Gastroesophageal sphincter (tissue), 4 donors: ENCODE measurements around the gene LRRC4B. TPM values are rescaled to one million over a fixed set of nuclear protein-coding genes. Genes with fewer than 3 reads are reported as not detected.

Source experiments
- ATAC-seq: fragments of 150-250 bp; one replicate; pipeline ENCODE4 v1.9.1; 2016; ENCODE audit warnings: mild to moderate bottlenecking, moderate library complexity
- H3K27ac ChIP-seq, 4 donors: fragments of 200-600 bp; sonication (generic) in 3 of 4; 1 replicate in 3 of 4; 2 replicates in 1 of 4; pipeline ENCODE4 v1.5.1; 2016 to 2019
- H3K27me3 ChIP-seq: fragments of 200-600 bp; sonication (generic); one replicate; pipeline ENCODE4 v1.5.1; 2019
- H3K36me3 ChIP-seq, 2 donors: fragments of 200-600 bp; sonication (generic); one replicate each; pipeline ENCODE4 v1.5.1; 2019; ENCODE audit warnings: control low read depth in 1 of 2
- H3K4me1 ChIP-seq, 3 donors: fragments of 200-600 bp; sonication (generic); 1 replicate in 2 of 3; 2 replicates in 1 of 3; pipeline ENCODE4 v1.5.1; 2016 to 2019; ENCODE audit warnings: control low read depth in 2 of 3
- H3K4me3 ChIP-seq, 2 donors: fragments of 200-600 bp; sonication (generic); one replicate each; pipeline ENCODE4 v1.5.1; 2019; ENCODE audit warnings: mild to moderate bottlenecking in 1 of 2, moderate library complexity in 1 of 2
- H3K9me3 ChIP-seq, 3 donors: fragments of 200-600 bp; sonication (generic); one replicate each; pipeline ENCODE4 v1.5.1; 2017 to 2019; ENCODE audit warnings: control low read depth in 2 of 3
- CTCF ChIP-seq, 4 experiments: fragments of 200-600 bp in 2 of 4; fragments of 450-650 bp in 2 of 4; sonication (generic) in 1 of 4; IDR thresholded peaks; one replicate each; pipeline ENCODE4 v1.5.1; 2017 to 2019; ENCODE audit warnings: antibody characterized with exemption in 4 of 4, mild to moderate bottlenecking in 2 of 4, moderate library complexity in 2 of 4
- EP300 ChIP-seq: sonication (generic); formaldehyde crosslinking; IDR thresholded peaks from one replicate; pipeline ENCODE4 v1.6.1; 2017; ENCODE audit warnings: antibody characterized with exemption, mild to moderate bottlenecking
- POLR2A ChIP-seq, 2 donors: fragments of 450-650 bp; IDR thresholded peaks; one replicate each; pipeline ENCODE4 v1.6.1; 2017; ENCODE audit warnings: antibody characterized with exemption in 2 of 2, mild to moderate bottlenecking in 2 of 2, moderate library complexity in 1 of 2
- POLR2AphosphoS5 ChIP-seq: sonication (generic); formaldehyde crosslinking; IDR thresholded peaks from one replicate; pipeline ENCODE4 v1.6.1; 2017; ENCODE audit warnings: antibody characterized with exemption
- WGBS, 2 donors: methylation state at CpG; one replicate each; pipeline ENCODE4 v1.1.5; 2018; ENCODE audit warnings: low coverage in 1 of 2; 5-methylcytosine and 5-hydroxymethylcytosine counted together
- total RNA-seq, 4 donors: library from RNA; depleted of rRNA; stranded (reverse); fragments of >200 nt; gene quantifications; one replicate each; pipeline ENCODE4 v1.1.0, GENCODE V29; 2016

Gene LRRC4B
- total RNA-seq, 4 donors from 2014 or later = 5.0 to 9.3 (median 7.6) TPM

GRCh38 chr19:50501568-50502475, 66.4 kb downstream of the LRRC4B start:
- no peak overlapping the region for H3K4me3 ChIP-seq
- H3K9me3 ChIP-seq = no peaks in the 10 kb centered on the region
- H3K36me3 ChIP-seq = peaks cover 0 to 13% of the 10 kb centered on the region in 2 donors
- ATAC-seq = no peak
- no peak for TF ChIP-seq POLR2AphosphoS5
- TF ChIP-seq EP300 = no peak
- H3K27me3 ChIP-seq = no peaks in the 10 kb centered on the region
- WGBS, 2 donors = 33 to 57% methylated on average over 2 to 6 of the region's 25 CpGs
- no peak overlapping the region for H3K27ac ChIP-seq
- peaks cover 0 to 20% (median 0%) of the 10 kb centered on the region in 3 donors for H3K4me1 ChIP-seq

- Histone ChIP-seq H3K36me3 (peaks cover 0 to 10% of the 10 kb centered on the region in 2 donors), H3K4me3 (no peak overlapping the region), H3K4me1 (peaks cover 0 to 20% (median 0%) of the 10 kb centered on the region in 3 donors), H3K27me3 (no peaks in the 10 kb centered on the region), H3K9me3 (no peaks in the 10 kb centered on the region), H3K27ac (no peak overlapping the region)
- ATAC-seq = no peak
- no peak for TF ChIP-seq POLR2A (IDR thresholded peaks at IDR 0.05)
- no peak for TF ChIP-seq POLR2AphosphoS5
- no peak for TF ChIP-seq EP300
- no peak for TF ChIP-seq CTCF (IDR thresholded peaks at IDR 0.05)
- WGBS, 2 donors = 56 to 60% methylated on average over 2 to 7 of the region's 12 CpGs
Observed at GRCh38 chr19:50501186-50501567, 67.1 kb downstream of the LRRC4B start.

DNA sequence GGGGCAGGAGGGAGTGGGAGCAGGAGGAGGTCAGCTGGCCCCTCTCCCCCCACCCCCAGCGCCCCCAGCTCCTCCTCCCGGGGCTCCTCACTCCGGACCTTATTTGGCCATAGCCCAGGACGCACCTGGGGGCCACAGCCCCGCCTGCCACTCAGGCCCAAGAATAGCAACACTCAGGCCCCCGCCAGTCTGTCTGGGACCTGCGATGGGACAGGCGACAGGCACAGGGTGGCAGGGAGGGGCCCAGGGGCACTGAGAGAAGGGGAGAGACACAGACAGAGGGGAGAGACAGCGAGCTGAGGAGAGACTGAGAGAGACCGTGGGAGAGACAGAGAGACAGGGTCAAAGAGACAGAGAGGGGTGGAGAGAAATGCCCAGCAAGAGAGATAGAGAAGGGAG, 67.5 kb downstream of the LRRC4B start:
- no peak for ATAC-seq
- H3K27me3 ChIP-seq = no peaks in the 10 kb centered on the region
- 53 to 88% methylated on average over 2 of the region's 10 CpGs for WGBS, 2 donors
- TF ChIP-seq EP300 (no peak), POLR2AphosphoS5 (no peak), CTCF (IDR thresholded peaks at IDR 0.05) (no peak), POLR2A (IDR thresholded peaks at IDR 0.05) (no peak)
- H3K4me3 ChIP-seq = no peak overlapping the region
- H3K27ac ChIP-seq = no peak overlapping the region
- peaks cover 0 to 20% (median 0%) of the 10 kb centered on the region in 3 donors for H3K4me1 ChIP-seq
- H3K36me3 ChIP-seq = peaks cover 0 to 5% of the 10 kb centered on the region in 2 donors
- H3K9me3 ChIP-seq = no peaks in the 10 kb centered on the region

DNA sequence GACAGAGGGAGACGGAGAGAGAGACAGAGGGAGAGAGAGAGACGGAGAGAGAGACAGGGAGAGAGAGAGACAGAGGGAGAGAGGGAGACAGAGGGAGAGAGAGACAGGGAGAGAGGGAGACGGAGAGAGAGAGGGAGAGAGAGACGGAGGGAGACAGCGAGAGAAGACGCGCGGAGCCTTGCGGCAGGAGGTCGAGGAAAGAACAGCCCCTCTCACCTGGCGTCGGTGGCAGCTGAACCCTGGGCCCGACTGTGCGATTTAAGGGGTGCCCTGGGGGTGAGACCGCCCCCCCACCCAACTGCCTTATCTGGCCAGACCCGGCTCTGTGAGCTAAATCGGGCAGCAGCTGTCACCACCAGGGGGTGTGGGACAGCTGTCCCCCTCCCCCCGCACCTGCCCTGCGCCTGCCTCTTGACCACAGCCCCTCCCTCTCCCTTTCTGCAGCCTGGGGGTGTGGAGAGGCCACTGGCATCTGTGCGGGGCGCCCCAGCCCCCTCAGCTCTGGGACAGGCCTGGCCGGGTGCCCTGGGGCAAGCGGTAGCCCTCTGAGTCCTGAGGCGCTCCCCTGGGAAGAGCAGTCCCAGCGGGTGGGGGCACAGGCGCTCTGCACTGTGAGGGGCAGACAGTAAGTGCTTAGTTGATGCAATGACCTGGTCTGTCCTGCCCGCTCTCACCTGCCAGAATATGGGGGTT, 68.0 kb downstream of the LRRC4B start:
- Histone ChIP-seq H3K4me3 (no peak overlapping the region), H3K27me3 (no peaks in the 10 kb centered on the region), H3K36me3 (no peaks in the 10 kb centered on the region), H3K4me1 (peaks cover 0 to 20% (median 0%) of the 10 kb centered on the region in 3 donors), H3K9me3 (no peaks in the 10 kb centered on the region), H3K27ac (no peak overlapping the region)
- TF ChIP-seq POLR2AphosphoS5 (no peak), EP300 (no peak), CTCF (IDR thresholded peaks at IDR 0.05) (no peak), POLR2A (IDR thresholded peaks at IDR 0.05) (no peak)
- ATAC-seq = no peak
- WGBS, 2 donors = 23 to 26% methylated on average over 14 to 15 of the region's 27 CpGs

DNA sequence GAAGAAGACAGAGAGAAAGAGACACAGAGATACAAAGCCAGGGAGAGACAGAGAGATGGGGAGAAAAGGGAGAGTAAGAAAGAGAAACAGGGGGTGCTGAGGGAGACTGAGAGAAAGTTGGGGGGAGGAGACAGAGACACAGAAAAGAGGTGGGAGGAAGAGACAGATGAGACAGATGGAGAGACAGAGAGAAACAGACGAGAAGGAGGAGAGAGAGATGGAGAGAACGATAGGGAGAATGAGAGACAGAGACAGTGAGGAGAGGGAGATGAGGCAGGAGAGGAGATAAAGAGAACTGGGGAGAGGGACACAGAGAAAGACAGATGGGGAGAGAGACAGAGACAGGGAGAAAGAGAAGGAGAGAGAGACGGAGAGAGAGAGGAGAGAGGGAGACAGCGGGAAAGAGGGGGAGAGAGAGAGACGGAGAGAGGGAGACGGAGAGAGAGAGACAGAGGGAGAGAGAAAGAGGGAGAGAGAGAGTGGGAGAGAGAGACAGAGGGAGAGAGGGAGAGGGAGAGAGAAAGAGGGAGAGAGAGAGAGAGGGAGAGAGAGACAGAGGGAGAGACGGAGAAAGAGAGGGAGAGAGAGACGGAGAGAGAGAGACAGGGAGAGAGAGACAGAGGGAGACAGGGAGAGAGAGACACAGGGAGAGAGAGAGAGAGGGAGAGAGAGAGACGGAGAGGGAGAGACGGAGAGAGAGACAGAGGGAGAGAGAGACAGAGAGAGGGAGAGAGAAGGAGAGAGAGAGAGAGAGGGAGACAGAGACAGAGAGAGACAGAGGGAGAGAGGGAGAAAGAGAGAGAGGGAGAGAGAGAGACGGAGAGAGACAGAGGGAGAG, 69.8 kb downstream of the LRRC4B start:
- H3K4me3 ChIP-seq = no peak overlapping the region

More for the DNA sequence above, 69.8 kb downstream of the LRRC4B start:
- Histone ChIP-seq H3K9me3 (no peaks in the 10 kb centered on the region), H3K4me1 (peaks cover 0 to 20% (median 0%) of the 10 kb centered on the region in 3 donors), H3K27ac (no peak overlapping the region), H3K36me3 (no peaks in the 10 kb centered on the region), H3K27me3 (no peaks in the 10 kb centered on the region)
- WGBS, 2 donors = 72 to 76% methylated on average over 5 to 11 of the region's 11 CpGs
- no peak for ATAC-seq
- TF ChIP-seq POLR2AphosphoS5 (no peak), EP300 (no peak), POLR2A (IDR thresholded peaks at IDR 0.05) (no peak), CTCF (IDR thresholded peaks at IDR 0.05) (no peak)
